NCI-H128 (cell line): ENCODE data around the gene PNPLA5.
"Not testable (repeated sequence)": the region's sequence is repeated elsewhere in the genome, so short reads cannot be mapped to it uniquely, and the experiment has no call there.

ENCODE experiments used
- DNase-seq: peaks from one replicate; lab custom pipeline; 2025; ENCODE audit not compliant: unreplicated experiment; lab: John Stamatoyannopoulos, UW

PNPLA5 gene

GRCh38 chr22:43882122-43882767 lies 9.6 kb downstream of the PNPLA5 start:
- DNase-seq = no peak

- no peak for DNase-seq
Observed at GRCh38 chr22:43881091-43882061, 10.4 kb downstream of the PNPLA5 start.

- no peak for DNase-seq
Observed at GRCh38 chr22:43880541-43880991, 11.2 kb downstream of the PNPLA5 start.

- DNase-seq = no peak
Observed at GRCh38 chr22:43879901-43880540, 11.8 kb downstream of the PNPLA5 start.

- no peak for DNase-seq
Observed at GRCh38 chr22:43878831-43879550, 12.8 kb downstream of the PNPLA5 start.

GRCh38 chr22:43878079-43878795 lies 13.6 kb downstream of the PNPLA5 start:
- DNase-seq = no peak

- no peak for DNase-seq
Observed at GRCh38 chr22:43876866-43877509, 14.8 kb downstream of the PNPLA5 start.

- no peak for DNase-seq
Observed at GRCh38 chr22:43869799-43870198, 22.0 kb downstream of the PNPLA5 start.

- not testable (repeated sequence) for DNase-seq
Observed at GRCh38 chr22:43869001-43869400, 22.8 kb downstream of the PNPLA5 start.

- no peak for DNase-seq
Observed at GRCh38 chr22:43867839-43868635, 23.8 kb downstream of the PNPLA5 start.

GRCh38 chr22:43862882-43863202 lies 29.0 kb downstream of the PNPLA5 start:
- DNase-seq = no peak

- DNase-seq = no peak
Observed at GRCh38 chr22:43862074-43862881, 29.5 kb downstream of the PNPLA5 start, which contains the start of gene SULT4A1. Gene SULT4A1 (minus strand): TSS chr22:43862513. CDS start chr22:43862382, 131 bp downstream.

GRCh38 chr22:43861529-43861928 lies 30.3 kb downstream of the PNPLA5 start:
- no peak for DNase-seq

- no peak for DNase-seq
Observed at GRCh38 chr22:43860831-43861230, 31.0 kb downstream of the PNPLA5 start.

- no peak for DNase-seq
Observed at GRCh38 chr22:43860126-43860525, 31.7 kb downstream of the PNPLA5 start.

GRCh38 chr22:43859621-43860020 lies 32.2 kb downstream of the PNPLA5 start:
- no peak for DNase-seq

- DNase-seq = no peak
Observed at GRCh38 chr22:43859176-43859575, 32.6 kb downstream of the PNPLA5 start.
